Activated CD8-positive, alpha-beta memory T cell treated with anti-CD3 and anti-CD28 coated beads, Interleukin-2, amount 50 U/mL, for 4 hours (primary cell): ENCODE results near the gene FNDC3B.
"Not testable (repeated sequence)": the region's sequence is repeated elsewhere in the genome, so short reads cannot be mapped to it uniquely, and the experiment has no call there.

Experiments used
- DNase-seq: peaks from one replicate; pipeline ENCODE4 v3.0.0-alpha.2; 2020

FNDC3B gene

GRCh38 chr3:172246107-172246844 lies 206.9 kb downstream of the FNDC3B start:
- no peak for DNase-seq

GRCh38 chr3:172247525-172248274 lies 208.3 kb downstream of the FNDC3B start:
- DNase-seq, result no peak

GRCh38 chr3:172249039-172249438 lies 209.7 kb downstream of the FNDC3B start:
- DNase-seq, result no peak

GRCh38 chr3:172251211-172251610 lies 211.8 kb downstream of the FNDC3B start:
- no peak for DNase-seq

- DNase-seq, result no peak
Measured at GRCh38 chr3:172253200-172253599, 213.8 kb downstream of the FNDC3B start.

- DNase-seq, result no peak
Measured at GRCh38 chr3:172254542-172254941, 215.2 kb downstream of the FNDC3B start.

- DNase-seq, result not testable (repeated sequence)
Measured at GRCh38 chr3:172255321-172255720, 215.9 kb downstream of the FNDC3B start.

GRCh38 chr3:172256101-172256734 lies 216.8 kb downstream of the FNDC3B start:
- no peak for DNase-seq

GRCh38 chr3:172257648-172258400 lies 218.4 kb downstream of the FNDC3B start:
- no peak for DNase-seq

- no peak for DNase-seq
Measured at GRCh38 chr3:172258624-172259023, 219.2 kb downstream of the FNDC3B start.

- no peak for DNase-seq
Measured at GRCh38 chr3:172259111-172259541, 219.7 kb downstream of the FNDC3B start.

GRCh38 chr3:172259726-172260248 lies 220.4 kb downstream of the FNDC3B start:
- no peak for DNase-seq

- DNase-seq, result no peak
Measured at GRCh38 chr3:172260381-172260780, 221.0 kb downstream of the FNDC3B start.

- DNase-seq, result no peak
Measured at GRCh38 chr3:172261054-172261453, 221.7 kb downstream of the FNDC3B start.

- DNase-seq, result no peak
Measured at GRCh38 chr3:172262991-172263608, 223.7 kb downstream of the FNDC3B start.

GRCh38 chr3:172263781-172264486 lies 224.6 kb downstream of the FNDC3B start:
- no peak for DNase-seq

- DNase-seq, result no peak
Measured at GRCh38 chr3:172266103-172266502, 226.7 kb downstream of the FNDC3B start.

- no peak for DNase-seq
Measured at GRCh38 chr3:172268425-172268824, 229.0 kb downstream of the FNDC3B start.

- no peak for DNase-seq
Measured at GRCh38 chr3:172268868-172269267, 229.5 kb downstream of the FNDC3B start.

GRCh38 chr3:172270557-172271166 lies 231.3 kb downstream of the FNDC3B start:
- no peak for DNase-seq

GRCh38 chr3:172271386-172271976 lies 232.1 kb downstream of the FNDC3B start:
- DNase-seq, result no peak
